PC-9 (cell line): ENCODE data around the gene SIGLEC6.

Experiments used
- CTCF ChIP-seq: fragments of 200-600 bp; sonication (generic); conservative IDR thresholded peaks from 2 replicates; pipeline ENCODE4 v1.6.1; 2017; ENCODE audit warnings: mixed run types, antibody characterized with exemption, mild to moderate bottlenecking, moderate library complexity
- EZH2 ChIP-seq: fragments of 200-600 bp; sonication (generic); IDR thresholded peaks from 2 replicates; pipeline ENCODE4 v1.8.0; 2017; ENCODE audit warnings: antibody characterized with exemption, low read depth

- TF ChIP-seq CTCF (no peak), EZH2 (no peak)
Observed at GRCh38 chr19:51565583-51565982, 34.1 kb upstream of the SIGLEC6 start.
